Panc1 (cell line): ENCODE results near the gene TCOF1. TPM values are rescaled to one million over a fixed set of nuclear protein-coding genes. Genes with fewer than 3 reads are reported as not detected.

Experiments
- ATAC-seq: fragments of 200-7000 bp; cut with Tn5 transposase; 2 replicates; pipeline ENCODE4 v1.9.1; 2020; ENCODE audit warnings: mild to moderate bottlenecking, moderate library complexity
- BruUV-seq: library from RNA; stranded (reverse); fragments of 400-500 nt; replicated peaks from 2 replicates; lab custom pipeline; 2021; lab: Mats Ljungman, UMichigan
- CTCF ChIA-PET: fragments of 300-600 bp; sonication (Branson Sonifier 250); formaldehyde crosslinking; loops from one replicate; lab custom pipeline; 2022; ENCODE audit warnings: antibody characterized with exemption; lab: Charles Lee
- POLR2A ChIA-PET: fragments of 300-600 bp; sonication (Branson Sonifier 250); formaldehyde crosslinking; loops from one replicate; lab custom pipeline; 2022; ENCODE audit warnings: antibody characterized with exemption; lab: Charles Lee
- DNase-seq: peaks from one replicate; pipeline ENCODE4 v3.0.0-alpha.2; 2010; ENCODE audit warnings: low read depth, low spot score
- H3K27ac ChIP-seq: 2 replicates; pipeline ENCODE4 v1.5.1; 2011; ENCODE audit warnings: mild to moderate bottlenecking, low read length, inconsistent platforms
- H3K27me3 ChIP-seq: fragments of 200-500 bp; sonication (Bioruptor generic); 2 replicates; pipeline ENCODE4 v1.6.0; 2014; ENCODE audit warnings: low read length, inconsistent platforms; ENCODE audit not compliant: control insufficient read depth, insufficient read depth
- H3K36me3 ChIP-seq: fragments of 200-500 bp; sonication (Bioruptor generic); 2 replicates; pipeline ENCODE4 v1.5.1; 2014; ENCODE audit warnings: inconsistent platforms, mild to moderate bottlenecking, low read length, moderate library complexity; ENCODE audit not compliant: control insufficient read depth, insufficient read depth
- H3K4me1 ChIP-seq: 2 replicates; pipeline ENCODE4 v1.5.1; 2011; ENCODE audit warnings: inconsistent platforms, mild to moderate bottlenecking, low read length, moderate library complexity; ENCODE audit not compliant: control insufficient read depth, insufficient read depth
- H3K4me3 ChIP-seq, 2 experiments: 2 replicates each; pipeline ENCODE4 v1.5.1; 2011 to 2012; ENCODE audit warnings: low read depth in 2 of 2, low read length in 2 of 2, mild to moderate bottlenecking in 2 of 2, inconsistent platforms in 1 of 2, moderate library complexity in 1 of 2
- H3K9me3 ChIP-seq: fragments of 200-500 bp; sonication (Bioruptor generic); 2 replicates; pipeline ENCODE4 v1.5.1; 2014; ENCODE audit warnings: low read depth, mild to moderate bottlenecking, inconsistent platforms, low read length, moderate library complexity; ENCODE audit not compliant: control insufficient read depth, insufficient read depth
- POLR2AphosphoS5 ChIP-seq: IDR thresholded peaks from 2 replicates; pipeline ENCODE4 v1.6.1; 2012; ENCODE audit warnings: mild to moderate bottlenecking, low read depth, low read length, moderate library complexity
- SIN3A ChIP-seq: IDR thresholded peaks from 2 replicates; pipeline ENCODE4 v1.6.1; 2012; ENCODE audit warnings: low read depth, mild to moderate bottlenecking, low read length, moderate library complexity, borderline replicate concordance; ENCODE audit not compliant: insufficient read depth
- TCF7L2 ChIP-seq: IDR thresholded peaks from 2 replicates; pipeline ENCODE4 v1.6.1; 2011; ENCODE audit warnings: mild to moderate bottlenecking, low read depth, low read length, inconsistent platforms
- in situ Hi-C: cut with HindIII; loops from 2 replicates; pipeline ENCODE4 v1.10.0; 2016; ENCODE audit warnings: low sequenced_read_pairs, low pct_unique_long_range_greater_than_20kb
- intact Hi-C: fragments of 100-400 bp; cut with micrococcal nuclease; formaldehyde crosslinking; loops from one replicate; pipeline ENCODE4 v1.10.0; 2022; ENCODE audit not compliant: unreplicated experiment
- total RNA-seq: library from RNA; stranded (reverse); gene quantifications from one replicate; pipeline ENCODE4 v1.2.1, GENCODE V29; 2021; ENCODE audit not compliant: unreplicated experiment
- TF ChIP-seq, protein P1 (sequence below), 2 experiments: IDR thresholded peaks; 2 replicates each; pipeline ENCODE4 v1.6.1; 2011 to 2012; ENCODE audit warnings: low read depth in 2 of 2, control low read depth in 1 of 2, low read length in 1 of 2, mild to moderate bottlenecking in 1 of 2, moderate library complexity in 1 of 2; ENCODE audit not compliant: insufficient read depth in 1 of 2
- TF ChIP-seq, protein P2 (sequence below): fragments of 450-650 bp; IDR thresholded peaks from 2 replicates; pipeline ENCODE4 v1.5.1; 2017; ENCODE audit warnings: mild to moderate bottlenecking

TCOF1 gene
- total RNA-seq, 1 experiment from 2014 or later: 92.8 TPM

DNA sequence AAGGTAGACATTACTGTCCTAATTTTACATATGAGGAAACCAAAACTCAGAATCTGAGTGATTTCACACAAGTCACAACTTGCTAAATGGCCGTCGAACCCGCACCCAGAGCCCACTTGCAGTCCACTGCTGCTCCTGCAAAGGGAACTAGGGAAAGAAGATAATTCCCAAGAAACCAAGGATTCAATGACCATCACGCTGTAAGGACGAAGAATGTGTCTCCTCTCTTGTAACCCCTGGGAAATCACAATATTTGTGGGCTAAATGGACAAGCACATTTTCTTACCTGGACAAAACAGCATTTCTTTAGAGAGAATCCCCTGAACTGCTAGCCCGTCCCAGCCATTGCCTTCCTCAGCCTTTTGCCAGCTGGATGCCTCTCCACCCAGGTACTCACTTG lies 89.7 kb downstream of the TCOF1 start:
- Histone ChIP-seq H3K4me3 (no peak overlapping the region), H3K27me3 (no peaks in the 10 kb centered on the region), H3K4me1 (peaks cover 28% of the 10 kb centered on the region), H3K9me3 (no peaks in the 10 kb centered on the region), H3K36me3 (peaks cover 40% of the 10 kb centered on the region), H3K27ac (peak overlapping the region; percentile 99)
- ChIA-PET CTCF (no interaction called here), POLR2A (no interaction called here)
- DNase-seq: no peak
- in situ Hi-C loops (no loop called here), intact Hi-C loops (no loop called here)
- TF ChIP-seq, protein P1, sequence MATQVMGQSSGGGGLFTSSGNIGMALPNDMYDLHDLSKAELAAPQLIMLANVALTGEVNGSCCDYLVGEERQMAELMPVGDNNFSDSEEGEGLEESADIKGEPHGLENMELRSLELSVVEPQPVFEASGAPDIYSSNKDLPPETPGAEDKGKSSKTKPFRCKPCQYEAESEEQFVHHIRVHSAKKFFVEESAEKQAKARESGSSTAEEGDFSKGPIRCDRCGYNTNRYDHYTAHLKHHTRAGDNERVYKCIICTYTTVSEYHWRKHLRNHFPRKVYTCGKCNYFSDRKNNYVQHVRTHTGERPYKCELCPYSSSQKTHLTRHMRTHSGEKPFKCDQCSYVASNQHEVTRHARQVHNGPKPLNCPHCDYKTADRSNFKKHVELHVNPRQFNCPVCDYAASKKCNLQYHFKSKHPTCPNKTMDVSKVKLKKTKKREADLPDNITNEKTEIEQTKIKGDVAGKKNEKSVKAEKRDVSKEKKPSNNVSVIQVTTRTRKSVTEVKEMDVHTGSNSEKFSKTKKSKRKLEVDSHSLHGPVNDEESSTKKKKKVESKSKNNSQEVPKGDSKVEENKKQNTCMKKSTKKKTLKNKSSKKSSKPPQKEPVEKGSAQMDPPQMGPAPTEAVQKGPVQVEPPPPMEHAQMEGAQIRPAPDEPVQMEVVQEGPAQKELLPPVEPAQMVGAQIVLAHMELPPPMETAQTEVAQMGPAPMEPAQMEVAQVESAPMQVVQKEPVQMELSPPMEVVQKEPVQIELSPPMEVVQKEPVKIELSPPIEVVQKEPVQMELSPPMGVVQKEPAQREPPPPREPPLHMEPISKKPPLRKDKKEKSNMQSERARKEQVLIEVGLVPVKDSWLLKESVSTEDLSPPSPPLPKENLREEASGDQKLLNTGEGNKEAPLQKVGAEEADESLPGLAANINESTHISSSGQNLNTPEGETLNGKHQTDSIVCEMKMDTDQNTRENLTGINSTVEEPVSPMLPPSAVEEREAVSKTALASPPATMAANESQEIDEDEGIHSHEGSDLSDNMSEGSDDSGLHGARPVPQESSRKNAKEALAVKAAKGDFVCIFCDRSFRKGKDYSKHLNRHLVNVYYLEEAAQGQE (IDR thresholded peaks at IDR 0.05; ENCODE audit: insufficient read depth in 1 of 2, low read depth in 2 of 2, low read length in 1 of 2): no peak
- TF ChIP-seq TCF7L2: no peak
- TF ChIP-seq POLR2AphosphoS5: no peak
- TF ChIP-seq SIN3A: no peak
- TF ChIP-seq, protein P2, sequence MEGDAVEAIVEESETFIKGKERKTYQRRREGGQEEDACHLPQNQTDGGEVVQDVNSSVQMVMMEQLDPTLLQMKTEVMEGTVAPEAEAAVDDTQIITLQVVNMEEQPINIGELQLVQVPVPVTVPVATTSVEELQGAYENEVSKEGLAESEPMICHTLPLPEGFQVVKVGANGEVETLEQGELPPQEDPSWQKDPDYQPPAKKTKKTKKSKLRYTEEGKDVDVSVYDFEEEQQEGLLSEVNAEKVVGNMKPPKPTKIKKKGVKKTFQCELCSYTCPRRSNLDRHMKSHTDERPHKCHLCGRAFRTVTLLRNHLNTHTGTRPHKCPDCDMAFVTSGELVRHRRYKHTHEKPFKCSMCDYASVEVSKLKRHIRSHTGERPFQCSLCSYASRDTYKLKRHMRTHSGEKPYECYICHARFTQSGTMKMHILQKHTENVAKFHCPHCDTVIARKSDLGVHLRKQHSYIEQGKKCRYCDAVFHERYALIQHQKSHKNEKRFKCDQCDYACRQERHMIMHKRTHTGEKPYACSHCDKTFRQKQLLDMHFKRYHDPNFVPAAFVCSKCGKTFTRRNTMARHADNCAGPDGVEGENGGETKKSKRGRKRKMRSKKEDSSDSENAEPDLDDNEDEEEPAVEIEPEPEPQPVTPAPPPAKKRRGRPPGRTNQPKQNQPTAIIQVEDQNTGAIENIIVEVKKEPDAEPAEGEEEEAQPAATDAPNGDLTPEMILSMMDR: no peak
- ATAC-seq: no peak
- no TSS peak for BruUV-seq

DNA sequence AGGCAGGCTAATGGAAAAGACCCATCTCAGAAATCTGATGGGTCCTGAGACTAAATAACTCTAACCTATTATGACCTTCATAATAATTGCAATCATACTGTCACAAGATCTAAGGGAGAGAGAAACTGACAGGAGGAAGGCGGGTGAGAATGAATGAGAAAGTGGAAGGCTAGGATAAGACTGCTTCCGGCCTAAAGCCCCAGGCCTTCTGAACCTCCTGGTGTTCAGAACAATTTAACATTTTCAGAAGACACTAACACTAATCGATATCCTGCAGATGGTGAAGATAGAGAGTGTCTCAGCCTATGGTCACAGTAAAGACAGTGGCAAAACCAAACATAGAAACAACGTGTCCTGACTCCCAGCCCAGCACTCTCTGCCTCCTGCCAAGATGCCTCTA lies 90.8 kb downstream of the TCOF1 start:
- Histone ChIP-seq H3K27ac (peak overlapping the region; percentile 99), H3K9me3 (no peaks in the 10 kb centered on the region), H3K4me1 (peaks cover 27% of the 10 kb centered on the region), H3K4me3 (peak overlapping the region; percentile 90 to 99), H3K27me3 (no peaks in the 10 kb centered on the region), H3K36me3 (peaks cover 40% of the 10 kb centered on the region)
- intact Hi-C loops: no loop called here
- no peak for DNase-seq
- no peak for ATAC-seq
- POLR2A ChIA-PET: no interaction called here
- no TSS peak for BruUV-seq
- TF ChIP-seq TCF7L2 (no peak), POLR2AphosphoS5 (0 out of 2 replicates have a peak, but pooled peaks have one; percentile 11), SIN3A (no peak)
- TF ChIP-seq, protein P1 (IDR thresholded peaks at IDR 0.05; ENCODE audit: insufficient read depth in 1 of 2, low read depth in 2 of 2, low read length in 1 of 2): no peak
- TF ChIP-seq, protein P2: no peak
- in situ Hi-C loops: no loop called here
- CTCF ChIA-PET: no interaction called here
